A549 (cell line): ENCODE data around the gene TMPRSS11F. TPM values are rescaled to one million over a fixed set of nuclear protein-coding genes. Genes with fewer than 3 reads are reported as not detected.

Experiments used
- ATAC-seq, 2 experiments: fragments of 200-7000 bp in 1 of 2; fragments of >200 bp in 1 of 2; cut with Nextera tagmentation in 1 of 2; cut with Tn5 transposase in 1 of 2; 3 replicates each; pipeline versions ENCODE4 v1.8.0 to v1.9.1; 2018 to 2020; ENCODE audit warnings: mild to moderate bottlenecking in 1 of 2, moderate library complexity in 1 of 2
- CTCF ChIA-PET: fragments of 300-600 bp; sonication (Branson Sonifier 250); formaldehyde crosslinking; extraction: SDS; loops from one replicate; lab custom pipeline; 2021; ENCODE audit warnings: antibody characterized with exemption, inconsistent platforms; lab: Yijun Ruan, JAX
- POLR2A ChIA-PET: fragments of 350-600 bp; formaldehyde crosslinking; extraction: SDS; loops from one replicate; lab custom pipeline; 2021; ENCODE audit warnings: antibody characterized with exemption, inconsistent platforms; lab: Yijun Ruan, JAX
- DNase-seq, 2 experiments: peaks; one replicate each; pipeline versions ENCODE4 v3.0.0 to v3.0.0-alpha.2; 2011 to 2016; ENCODE audit warnings: low read depth in 1 of 2, low spot score in 1 of 2
- FAIRE-seq: peaks from 2 replicates; lab custom pipeline; 2011; peaks lifted over from hg19 to GRCh38; lab: Jason Lieb, UNC
- H3K27ac ChIP-seq, 2 experiments: fragments of >200 bp; sonication (Bioruptor Twin); formaldehyde crosslinking; 3 replicates each; pipeline ENCODE4 v1.5.1; 2016 to 2017
- H3K4me1 ChIP-seq: fragments of >200 bp; sonication (Bioruptor Twin); formaldehyde crosslinking; 3 replicates; pipeline ENCODE4 v1.6.1; 2016
- H3K4me2 ChIP-seq: fragments of >200 bp; sonication (Bioruptor Twin); formaldehyde crosslinking; 3 replicates; pipeline ENCODE4 v1.6.1; 2016
- H3K4me3 ChIP-seq: fragments of >200 bp; sonication (Bioruptor Twin); formaldehyde crosslinking; 3 replicates; pipeline ENCODE4 v1.5.1; 2016
- H3K9me3 ChIP-seq: fragments of >200 bp; sonication (Bioruptor Twin); formaldehyde crosslinking; 3 replicates; pipeline ENCODE4 v1.6.1; 2016
- ATOH8 ChIP-seq: fragments of 250-450 bp; sonication (Bioruptor Pico); IDR thresholded peaks from 2 replicates; pipeline ENCODE4 v1.5.0; 2020; ENCODE audit warnings: low read depth, mild to moderate bottlenecking, moderate library complexity
- BHLHE40 ChIP-seq: IDR thresholded peaks from 2 replicates; pipeline ENCODE4 v1.6.1; 2012; ENCODE audit warnings: low read depth, low read length, inconsistent platforms
- EHF ChIP-seq: fragments of 250-450 bp; sonication (Bioruptor Pico); IDR thresholded peaks from 2 replicates; pipeline ENCODE4 v1.5.0; 2020; ENCODE audit warnings: mild to moderate bottlenecking
- ELK1 ChIP-seq: fragments of 150-350 bp; IDR thresholded peaks from 2 replicates; pipeline ENCODE4 v1.6.1; 2014; ENCODE audit warnings: low read depth, mild to moderate bottlenecking, low read length
- EP300 ChIP-seq, 2 experiments: fragments of >200 bp; sonication (Bioruptor Twin); formaldehyde crosslinking; IDR thresholded peaks; 2 replicates in 1 of 2; 3 replicates in 1 of 2; pipeline ENCODE4 v1.6.1; 2016 to 2017
- ESRRA ChIP-seq: fragments of 150-350 bp; IDR thresholded peaks from 2 replicates; pipeline ENCODE4 v1.6.1; 2014; ENCODE audit warnings: mild to moderate bottlenecking, low read length, borderline replicate concordance
- FOSL2 ChIP-seq, 2 experiments: fragments of 450-650 bp in 1 of 2; fragments of >200 bp in 1 of 2; sonication (Bioruptor Twin) in 1 of 2; formaldehyde crosslinking; IDR thresholded peaks; 2 replicates each; pipeline versions ENCODE4 v1.5.0 to v1.6.1; 2016 to 2020; ENCODE audit warnings: mild to moderate bottlenecking in 1 of 2, moderate library complexity in 1 of 2
- HDAC2 ChIP-seq: fragments of 200-600 bp; sonication (generic); IDR thresholded peaks from 2 replicates; pipeline ENCODE4 v1.6.1; 2016
- HEYL ChIP-seq: fragments of 250-450 bp; sonication (Bioruptor Pico); IDR thresholded peaks from 2 replicates; pipeline ENCODE4 v1.8.0; 2021; ENCODE audit warnings: mild to moderate bottlenecking, moderate library complexity
- HOXA7 ChIP-seq: fragments of 250-450 bp; sonication (Bioruptor Pico); IDR thresholded peaks from 2 replicates; pipeline ENCODE4 v1.5.0; 2020; ENCODE audit warnings: mild to moderate bottlenecking, moderate library complexity
- HOXB13 ChIP-seq: fragments of 250-450 bp; sonication (Bioruptor Pico); IDR thresholded peaks from 2 replicates; pipeline ENCODE4 v1.5.0; 2020; ENCODE audit warnings: low read depth, mild to moderate bottlenecking, moderate library complexity
- HOXB5 ChIP-seq: fragments of 250-450 bp; sonication (Bioruptor Pico); IDR thresholded peaks from 2 replicates; pipeline ENCODE4 v1.5.0; 2020; ENCODE audit warnings: mild to moderate bottlenecking, moderate library complexity
- JUN ChIP-seq, 2 experiments: fragments of >200 bp; sonication (Bioruptor Twin); formaldehyde crosslinking; IDR thresholded peaks; 2 replicates in 1 of 2; 3 replicates in 1 of 2; pipeline ENCODE4 v1.6.1; 2016 to 2017
- KDM5A ChIP-seq: fragments of 200-600 bp; sonication (generic); IDR thresholded peaks from 2 replicates; pipeline ENCODE4 v1.6.1; 2016; ENCODE audit warnings: antibody characterized with exemption, mild to moderate bottlenecking
- MAFK ChIP-seq: fragments of 450-650 bp; IDR thresholded peaks from 2 replicates; pipeline ENCODE4 v1.6.1; 2014; ENCODE audit not compliant: partially characterized antibody
- MYC ChIP-seq: IDR thresholded peaks from 2 replicates; pipeline ENCODE4 v1.6.1; 2012; ENCODE audit warnings: mild to moderate bottlenecking, inconsistent platforms, low read length, improper control_type of control experiment, borderline replicate concordance
- NFE2L2 ChIP-seq: fragments of 150-350 bp; conservative IDR thresholded peaks from 2 replicates; pipeline ENCODE4 v1.6.1; 2014; ENCODE audit warnings: low read length
- NR3C1 ChIP-seq: fragments of >200 bp; sonication (Bioruptor Twin); formaldehyde crosslinking; IDR thresholded peaks from 3 replicates; pipeline ENCODE4 v1.6.1; 2017
- POLR2A ChIP-seq: IDR thresholded peaks from 2 replicates; pipeline ENCODE4 v1.6.1; 2012; ENCODE audit warnings: mild to moderate bottlenecking, low read length
- POLR2AphosphoS2 ChIP-seq: conservative IDR thresholded peaks from 2 replicates; pipeline ENCODE4 v1.6.1; 2012; ENCODE audit warnings: low read length, improper control_type of control experiment, inconsistent platforms
- RAD21 ChIP-seq, 2 experiments: fragments of >200 bp in 1 of 2; sonication (Bioruptor Twin) in 1 of 2; formaldehyde crosslinking in 1 of 2; IDR thresholded peaks in 1 of 2; conservative IDR thresholded peaks in 1 of 2; 2 replicates in 1 of 2; 3 replicates in 1 of 2; pipeline ENCODE4 v1.6.1; 2012 to 2018; ENCODE audit warnings: inconsistent platforms in 1 of 2
- RNF2 ChIP-seq: fragments of 200-600 bp; sonication (generic); IDR thresholded peaks from 2 replicates; pipeline ENCODE4 v1.6.1; 2016; ENCODE audit warnings: low read depth, mild to moderate bottlenecking, antibody characterized with exemption, moderate library complexity, borderline replicate concordance
- SREBF2 ChIP-seq: fragments of 450-650 bp; IDR thresholded peaks from 2 replicates; pipeline ENCODE4 v1.6.1; 2014; ENCODE audit warnings: mild to moderate bottlenecking, moderate library complexity
- TFCP2L1 ChIP-seq: fragments of 250-450 bp; sonication (Bioruptor Pico); IDR thresholded peaks from 2 replicates; pipeline ENCODE4 v1.5.0; 2021; ENCODE audit warnings: mild to moderate bottlenecking
- ZC3H11A ChIP-seq: fragments of 450-650 bp; IDR thresholded peaks from 2 replicates; pipeline ENCODE4 v1.6.1; 2014; ENCODE audit warnings: antibody characterized with exemption, mild to moderate bottlenecking
- ZFP36 ChIP-seq: fragments of 450-650 bp; IDR thresholded peaks from 2 replicates; pipeline ENCODE4 v1.6.1; 2014; ENCODE audit warnings: borderline replicate concordance; ENCODE audit not compliant: partially characterized antibody
- ZSCAN20 ChIP-seq: fragments of 250-450 bp; sonication (Bioruptor Pico); IDR thresholded peaks from 2 replicates; pipeline ENCODE4 v1.8.0; 2022; ENCODE audit warnings: mild to moderate bottlenecking, moderate library complexity
- WGBS: methylation state at CpG from one replicate; pipeline ENCODE4 v1.1.6; 2017; ENCODE audit errors: missing lambda C conversion rate; 5-methylcytosine and 5-hydroxymethylcytosine counted together
- polyA plus RNA-seq, 4 experiments: library from polyadenylated mRNA; depleted of rRNA in 3 of 4; stranded (reverse); fragments of >200 nt; fragmentation: RNase III in 1 of 4; extraction: RNeasy Plus Mini Kit Qiagen cat#74134 plus additional on column Dnase treatment in 1 of 4; gene quantifications; 2 replicates in 3 of 4; 3 replicates in 1 of 4; pipeline ENCODE4 v1.2.3, GENCODE V29; 2011 to 2017

TMPRSS11F gene
- polyA plus RNA-seq, 2 of the 4 experiments (the other 2 are of a cell fraction): not detected

GRCh38 chr4:68152411-68152810 is 22.7 kb upstream of the TMPRSS11F start:
- no peak overlapping the region for H3K27ac ChIP-seq
- POLR2A ChIA-PET: no interaction called here
- H3K4me1 ChIP-seq: no peaks in the 10 kb centered on the region
- peak in 1 of 2 experiments; percentile 2 for DNase-seq
- H3K4me3 ChIP-seq: no peak overlapping the region
- FAIRE-seq: no peak
- CTCF ChIA-PET: no interaction called here
- no peak for ATAC-seq
- H3K4me2 ChIP-seq: no peak overlapping the region
- WGBS: 5% methylated on average over 2 of the region's 2 CpGs
- TF ChIP-seq ZFP36 (no peak), POLR2A (no peak), BHLHE40 (no peak), SREBF2 (no peak), RAD21 (conservative IDR thresholded peaks at IDR 0.05 in 1 of 2, IDR thresholded peaks at IDR 0.05 in 1 of 2) (no peak), ZC3H11A (no peak), HOXB5 (no peak), EHF (CRISPR knock-in tag) (no peak), ESRRA (no peak), HOXA7 (CRISPR knock-in tag) (no peak), NFE2L2 (no peak), ATOH8 (CRISPR knock-in tag) (no peak), MAFK (no peak), HEYL (CRISPR knock-in tag) (no peak), TFCP2L1 (CRISPR knock-in tag) (no peak), ZSCAN20 (CRISPR knock-in tag) (no peak), JUN (IDR thresholded peaks at IDR 0.05) (no peak), POLR2AphosphoS2 (no peak), HOXB13 (CRISPR knock-in tag) (no peak)
- no peaks in the 10 kb centered on the region for H3K9me3 ChIP-seq

GRCh38 chr4:68148800-68149685 is 19.4 kb upstream of the TMPRSS11F start:
- FAIRE-seq: no peak
- 8% methylated on average over 3 of the region's 3 CpGs for WGBS
- ChIA-PET CTCF (no interaction called here), POLR2A (no interaction called here)
- TF ChIP-seq ESRRA (no peak), RNF2 (no peak), NR3C1 (no peak), HDAC2 (no peak)
- Histone ChIP-seq H3K4me1 (no peaks in the 10 kb centered on the region), H3K27ac (no peak overlapping the region), H3K9me3 (no peaks in the 10 kb centered on the region), H3K4me3 (no peak overlapping the region), H3K4me2 (no peak overlapping the region)
- DNase-seq: no peak
- ATAC-seq: no peak

GRCh38 chr4:68147079-68147478 is 17.4 kb upstream of the TMPRSS11F start:
- DNase-seq (no peak), FAIRE-seq (no peak), ATAC-seq (no peak)
- whole genome bisulfite sequencing: 29% methylated on average over 1 of the region's 1 CpG
- no peaks in the 10 kb centered on the region for H3K9me3 ChIP-seq
- no peak overlapping the region for H3K4me3 ChIP-seq
- no peak overlapping the region for H3K4me2 ChIP-seq
- ChIA-PET POLR2A (no interaction called here), CTCF (no interaction called here)
- TF ChIP-seq HEYL (CRISPR knock-in tag): no peak
- no peak for TF ChIP-seq RNF2
- no peak for TF ChIP-seq HDAC2
- TF ChIP-seq NFE2L2: no peak
- no peak for TF ChIP-seq ESRRA
- no peak for TF ChIP-seq MYC
- no peak for TF ChIP-seq ELK1
- no peak for TF ChIP-seq POLR2A
- TF ChIP-seq MAFK: no peak
- no peak for TF ChIP-seq RAD21 (conservative IDR thresholded peaks at IDR 0.05 in 1 of 2, IDR thresholded peaks at IDR 0.05 in 1 of 2)
- no peak for TF ChIP-seq EP300 (IDR thresholded peaks at IDR 0.05)
- TF ChIP-seq FOSL2 (IDR thresholded peaks at IDR 0.05): no peak
- no peak for TF ChIP-seq FOSL2 (CRISPR knock-in tag; IDR thresholded peaks at IDR 0.05)
- TF ChIP-seq KDM5A: no peak
- no peak overlapping the region for H3K27ac ChIP-seq
- H3K4me1 ChIP-seq: no peaks in the 10 kb centered on the region
